Retinal pigment epithelial cell (primary cell): ENCODE measurements around the gene ADH5.
"Not testable (repeated sequence)": the region's sequence is repeated elsewhere in the genome, so short reads cannot be mapped to it uniquely, and the experiment has no call there.

Experiments
- DNase-seq: peaks from one replicate; pipeline ENCODE4 v3.0.0-alpha.2; 2010; ENCODE audit warnings: low read depth
- H3K4me3 ChIP-seq: 2 replicates; pipeline ENCODE4 v1.5.1; 2011; ENCODE audit warnings: mild to moderate bottlenecking, low read length, control low read depth, moderate library complexity
- CTCF ChIP-seq: conservative IDR thresholded peaks from 2 replicates; pipeline ENCODE4 v1.5.1; 2011; ENCODE audit warnings: low read depth, low read length, control low read depth, inconsistent platforms

ADH5 gene

GRCh38 chr4:99082192-99082591 is 6.4 kb downstream of the ADH5 start:
- TF ChIP-seq CTCF, result no peak
- no peak for DNase-seq

GRCh38 chr4:99080869-99081268 is 7.7 kb downstream of the ADH5 start:
- not testable (repeated sequence) for H3K4me3 ChIP-seq, DNase-seq

More at GRCh38 chr4:99082192-99082591, 6.4 kb downstream of the ADH5 start:
- no peak overlapping the region for H3K4me3 ChIP-seq

- no peak overlapping the region for H3K4me3 ChIP-seq
- no peak for TF ChIP-seq CTCF
- no peak for DNase-seq
These were observed 8.8 kb downstream of the ADH5 start for GRCh38 chr4:99079625-99080295.

GRCh38 chr4:99078931-99079624 is 9.5 kb downstream of the ADH5 start:
- no peak for DNase-seq
- H3K4me3 ChIP-seq, result no peak overlapping the region
- no peak for TF ChIP-seq CTCF

- no peak overlapping the region for H3K4me3 ChIP-seq
- TF ChIP-seq CTCF, result no peak
- no peak for DNase-seq
These were observed 10.3 kb downstream of the ADH5 start for GRCh38 chr4:99078336-99078735.

GRCh38 chr4:99077177-99077576 is 11.4 kb downstream of the ADH5 start:
- TF ChIP-seq CTCF, result no peak
- no peak for DNase-seq
- H3K4me3 ChIP-seq, result no peak overlapping the region

- no peak for DNase-seq
- no peak for TF ChIP-seq CTCF
- H3K4me3 ChIP-seq, result no peak overlapping the region
These were observed 12.2 kb downstream of the ADH5 start for GRCh38 chr4:99076292-99076976.
